Mesenchymal stem cell (in vitro differentiated cells and primary cell): ENCODE measurements around the gene KDM7A.
A peak's percentile ranks its signal among the peaks of the same experiment; 100 is the strongest.

Experiments used
- DNase-seq: peaks from one replicate; pipeline ENCODE4 v3.0.0-alpha.2; 2013
- H2AFZ ChIP-seq: one replicate; pipeline ENCODE4 v1.6.1; 2013; ENCODE audit warnings: low read depth, mild to moderate bottlenecking, control low read depth, inconsistent platforms, low read length, moderate library complexity
- H2AK5ac ChIP-seq: 2 replicates; pipeline ENCODE4 v1.6.1; 2013; ENCODE audit warnings: low read length, moderate library complexity, mild to moderate bottlenecking, inconsistent platforms; ENCODE audit not compliant: severe bottlenecking
- H2BK120ac ChIP-seq: one replicate; pipeline ENCODE4 v1.6.1; 2013; ENCODE audit warnings: low read depth, mild to moderate bottlenecking, inconsistent platforms, low read length, moderate library complexity
- H2BK12ac ChIP-seq, 2 experiments: one replicate each; pipeline ENCODE4 v1.6.1; 2013; ENCODE audit warnings: inconsistent platforms in 2 of 2, low read length in 2 of 2, mild to moderate bottlenecking in 2 of 2, moderate library complexity in 2 of 2, control low read depth in 1 of 2
- H2BK15ac ChIP-seq: one replicate; pipeline ENCODE4 v1.6.1; 2013; ENCODE audit warnings: mild to moderate bottlenecking, low read depth, inconsistent platforms; ENCODE audit not compliant: poor library complexity, severe bottlenecking
- H2BK5ac ChIP-seq: 2 replicates; pipeline ENCODE4 v1.6.1; 2013; ENCODE audit warnings: low read depth, mild to moderate bottlenecking, low read length, control low read depth, inconsistent platforms; ENCODE audit not compliant: poor library complexity, severe bottlenecking
- H3K14ac ChIP-seq, 2 experiments: one replicate each; pipeline ENCODE4 v1.6.1; 2013; ENCODE audit warnings: inconsistent platforms in 2 of 2, low read length in 2 of 2, control low read depth in 1 of 2, mild to moderate bottlenecking in 1 of 2, moderate library complexity in 1 of 2
- H3K18ac ChIP-seq, 2 experiments: one replicate each; pipeline ENCODE4 v1.6.1; 2013; ENCODE audit warnings: inconsistent platforms in 2 of 2, low read length in 2 of 2, control low read depth in 1 of 2, low read depth in 1 of 2, mild to moderate bottlenecking in 1 of 2
- H3K23ac ChIP-seq, 2 experiments: one replicate each; pipeline ENCODE4 v1.6.1; 2013; ENCODE audit warnings: inconsistent platforms in 2 of 2, low read length in 2 of 2, mild to moderate bottlenecking in 2 of 2, moderate library complexity in 2 of 2, control low read depth in 1 of 2
- H3K27ac ChIP-seq: 2 replicates; pipeline ENCODE4 v1.5.1; 2013; ENCODE audit warnings: mild to moderate bottlenecking, moderate library complexity, low read length, control low read depth, inconsistent platforms; ENCODE audit not compliant: poor library complexity, severe bottlenecking
- H3K27me3 ChIP-seq, 2 experiments: 2 replicates each; pipeline versions ENCODE4 v1.6.1 to v1.7.0; 2013; ENCODE audit warnings: low read length in 2 of 2, mild to moderate bottlenecking in 2 of 2, moderate library complexity in 2 of 2, control low read depth in 1 of 2, inconsistent platforms in 1 of 2; ENCODE audit not compliant: control insufficient read depth in 1 of 2, insufficient read depth in 1 of 2
- H3K36me3 ChIP-seq, 2 experiments: 2 replicates each; pipeline versions ENCODE4 v1.6.1 to v1.7.0; 2013; ENCODE audit warnings: low read length in 2 of 2, control low read depth in 1 of 2, inconsistent platforms in 1 of 2, low read depth in 1 of 2, mild to moderate bottlenecking in 1 of 2; ENCODE audit not compliant: insufficient read depth in 2 of 2, control insufficient read depth in 1 of 2
- H3K4ac ChIP-seq, 2 experiments: one replicate each; pipeline ENCODE4 v1.6.1; 2013; ENCODE audit warnings: inconsistent platforms in 2 of 2, low read length in 2 of 2, mild to moderate bottlenecking in 2 of 2, moderate library complexity in 2 of 2, control low read depth in 1 of 2, low read depth in 1 of 2
- H3K4me1 ChIP-seq: 2 replicates; pipeline ENCODE4 v1.6.1; 2013; ENCODE audit warnings: low read depth, low read length, control low read depth; ENCODE audit not compliant: control insufficient read depth, insufficient read depth
- H3K4me2 ChIP-seq: 2 replicates; pipeline ENCODE4 v1.6.1; 2013; ENCODE audit warnings: low read length, mild to moderate bottlenecking, inconsistent platforms; ENCODE audit not compliant: poor library complexity, severe bottlenecking
- H3K4me3 ChIP-seq, 2 experiments: 2 replicates each; pipeline versions ENCODE4 v1.5.1 to v1.7.0; 2013; ENCODE audit warnings: low read length in 2 of 2, mild to moderate bottlenecking in 2 of 2, control low read depth in 1 of 2, low read depth in 1 of 2; ENCODE audit not compliant: insufficient read depth in 1 of 2
- H3K79me1 ChIP-seq: replicated peaks from 2 replicates; pipeline ENCODE4 v1.6.1; 2013; ENCODE audit warnings: mild to moderate bottlenecking, control low read depth, low read length, inconsistent platforms; ENCODE audit not compliant: poor library complexity, severe bottlenecking
- H3K9ac ChIP-seq: 2 replicates; pipeline ENCODE4 v1.7.0; 2013; ENCODE audit warnings: mild to moderate bottlenecking, low read length, moderate library complexity
- H3K9me3 ChIP-seq: 2 replicates; pipeline ENCODE4 v1.7.0; 2013; ENCODE audit warnings: mild to moderate bottlenecking, low read length; ENCODE audit not compliant: control insufficient read depth
- H4K8ac ChIP-seq: one replicate; pipeline ENCODE4 v1.6.1; 2013; ENCODE audit warnings: inconsistent platforms, mild to moderate bottlenecking, low read length, moderate library complexity
- H4K91ac ChIP-seq: one replicate; pipeline ENCODE4 v1.6.1; 2013; ENCODE audit warnings: mild to moderate bottlenecking, low read length, inconsistent platforms
- WGBS: methylation state at CpG from one replicate; pipeline ENCODE4 v1.1.7; 2013; ENCODE audit warnings: mixed read lengths; 5-methylcytosine and 5-hydroxymethylcytosine counted together

KDM7A gene

DNA sequence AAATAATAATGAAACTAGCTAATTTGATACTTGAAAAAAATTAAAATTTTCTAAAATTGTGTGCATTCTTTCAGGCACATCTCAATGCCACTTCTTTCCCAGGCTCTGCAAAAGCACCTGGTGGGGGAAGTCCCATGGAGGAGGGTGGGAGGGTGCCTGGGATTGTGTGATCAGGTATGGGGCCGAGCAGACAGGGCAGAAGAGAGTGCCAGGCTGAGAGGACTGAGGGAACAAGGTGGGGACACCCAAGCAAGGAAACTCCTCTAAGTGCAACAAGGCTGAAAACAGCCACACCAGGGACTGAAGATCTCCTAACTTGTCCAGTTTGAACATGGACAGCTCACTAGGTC lies 127.8 kb downstream of the KDM7A start:
- H3K27ac ChIP-seq: no peak overlapping the region
- peaks cover 4% of the 10 kb centered on the region for H3K4me1 ChIP-seq
- no peak overlapping the region for H4K8ac ChIP-seq
- H3K9me3 ChIP-seq: no peaks in the 10 kb centered on the region
- H2AK5ac ChIP-seq: no peak overlapping the region
- no peak overlapping the region for H3K18ac ChIP-seq
- H3K9ac ChIP-seq: no peak overlapping the region
- H4K91ac ChIP-seq: no peak overlapping the region
- no peak overlapping the region for H3K4me2 ChIP-seq
- no peaks in the 10 kb centered on the region for H3K27me3 ChIP-seq
- WGBS: 75% methylated on average over 1 of the region's 1 CpG
- no peak overlapping the region for H3K4ac ChIP-seq
- H2BK15ac ChIP-seq: no peak overlapping the region
- H2BK12ac ChIP-seq: no peak overlapping the region
- no peak overlapping the region for H3K14ac ChIP-seq
- no peak overlapping the region for H2BK120ac ChIP-seq
- no peak overlapping the region for H2BK5ac ChIP-seq
- peak overlapping the region in 1 of 2 experiments; percentile 64 for H3K23ac ChIP-seq
- no peak for DNase-seq
- peaks cover 0 to 43% of the 10 kb centered on the region in 2 experiments for H3K36me3 ChIP-seq
- H3K79me1 ChIP-seq: peaks cover 11% of the 10 kb centered on the region
- H2AFZ ChIP-seq: no peak overlapping the region
- no peak overlapping the region for H3K4me3 ChIP-seq

DNA sequence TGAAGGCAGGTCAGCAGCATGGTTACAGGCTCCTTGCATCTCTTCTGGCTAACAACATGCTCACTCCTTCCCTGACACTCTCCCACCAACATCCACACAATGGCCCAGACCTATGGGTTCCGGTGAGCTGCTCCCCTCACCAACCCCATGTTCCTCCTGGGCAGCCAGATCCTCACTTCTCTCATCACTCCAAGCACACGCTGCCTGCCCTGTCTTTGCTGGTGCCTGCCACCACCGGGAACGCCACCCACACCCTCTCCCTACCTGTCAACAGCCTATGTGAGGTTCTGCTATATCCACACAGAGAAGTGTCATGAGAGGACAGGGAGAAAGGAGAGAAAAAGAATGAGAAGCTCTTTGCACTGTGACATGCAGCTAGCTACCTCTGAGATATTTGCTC lies 128.6 kb downstream of the KDM7A start:
- Histone ChIP-seq H3K23ac (no peak overlapping the region), H3K4me3 (no peak overlapping the region), H3K9me3 (no peaks in the 10 kb centered on the region), H3K4me2 (no peak overlapping the region), H2AK5ac (no peak overlapping the region), H2BK15ac (no peak overlapping the region), H2BK120ac (no peak overlapping the region), H4K91ac (peak overlapping the region; percentile 0), H3K79me1 (peaks cover 11% of the 10 kb centered on the region), H3K4ac (no peak overlapping the region), H2BK5ac (no peak overlapping the region), H3K9ac (no peak overlapping the region), H3K27me3 (no peaks in the 10 kb centered on the region), H3K14ac (no peak overlapping the region), H3K4me1 (peaks cover 4% of the 10 kb centered on the region), H3K27ac (no peak overlapping the region), H3K18ac (no peak overlapping the region), H2BK12ac (no peak overlapping the region), H4K8ac (no peak overlapping the region), H3K36me3 (peaks cover 0 to 34% of the 10 kb centered on the region in 2 experiments), H2AFZ (no peak overlapping the region)
- DNase-seq: no peak
- 100% methylated on average over 2 of the region's 4 CpGs for WGBS

DNA sequence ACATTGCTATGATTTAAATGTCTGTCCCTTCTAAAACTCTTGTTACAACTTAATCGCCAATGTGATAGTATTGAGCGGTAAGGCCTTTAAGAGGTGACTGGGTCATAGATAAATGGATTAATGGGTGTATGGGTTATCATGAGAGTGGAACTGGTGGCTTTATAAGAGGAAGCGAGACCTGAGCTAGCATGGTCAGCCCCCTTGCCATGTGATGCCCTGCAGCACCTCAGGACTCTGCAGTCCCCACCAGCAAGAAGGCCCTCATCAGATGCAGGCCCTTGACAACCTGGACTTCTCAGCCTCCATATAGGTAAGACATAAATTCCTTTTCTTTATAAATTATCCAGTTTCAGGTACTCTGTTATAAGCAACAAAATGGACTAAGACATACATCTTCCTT lies 129.6 kb downstream of the KDM7A start:
- H3K9me3 ChIP-seq: no peaks in the 10 kb centered on the region
- no peak overlapping the region for H3K9ac ChIP-seq
- H2BK15ac ChIP-seq: no peak overlapping the region
- H2BK5ac ChIP-seq: no peak overlapping the region
- H2AFZ ChIP-seq: no peak overlapping the region
- H3K14ac ChIP-seq: no peak overlapping the region
- 94% methylated on average over 3 of the region's 3 CpGs for WGBS
- H3K4me3 ChIP-seq: no peak overlapping the region
- no peak overlapping the region for H2BK12ac ChIP-seq
- H3K23ac ChIP-seq: no peak overlapping the region
- H3K4me1 ChIP-seq: peaks cover 6% of the 10 kb centered on the region
- H2AK5ac ChIP-seq: no peak overlapping the region
- H3K18ac ChIP-seq: no peak overlapping the region
- H4K8ac ChIP-seq: no peak overlapping the region
- peaks cover 0 to 31% of the 10 kb centered on the region in 2 experiments for H3K36me3 ChIP-seq
- no peak overlapping the region for H4K91ac ChIP-seq
- H3K4me2 ChIP-seq: no peak overlapping the region
- no peak overlapping the region for H3K27ac ChIP-seq
- no peak for DNase-seq
- H3K79me1 ChIP-seq: peaks cover 11% of the 10 kb centered on the region
- no peaks in the 10 kb centered on the region for H3K27me3 ChIP-seq
- H2BK120ac ChIP-seq: no peak overlapping the region
- no peak overlapping the region for H3K4ac ChIP-seq

DNA sequence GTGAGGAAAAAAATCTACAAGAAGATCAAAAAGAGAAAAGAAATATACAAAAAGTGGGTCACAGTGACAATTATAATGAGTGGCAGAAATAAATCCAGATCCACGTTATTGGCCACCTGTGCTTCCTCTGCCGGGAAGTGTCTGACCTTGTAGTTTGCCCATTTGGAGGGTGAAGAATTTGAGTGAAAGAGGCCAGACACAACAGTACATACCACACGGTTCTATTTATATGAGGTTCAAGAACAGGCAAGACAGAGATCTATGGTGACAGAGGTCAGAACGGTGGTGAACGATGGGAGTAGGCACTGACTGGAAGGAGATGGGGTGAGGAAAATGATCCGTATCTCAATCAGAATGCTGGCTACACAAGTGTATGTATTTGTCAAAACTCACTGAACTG lies 131.1 kb downstream of the KDM7A start:
- WGBS: 86% methylated on average over 6 of the region's 6 CpGs
- no peak overlapping the region for H2AK5ac ChIP-seq
- H3K36me3 ChIP-seq: peaks cover 0 to 36% of the 10 kb centered on the region in 2 experiments
- no peak overlapping the region for H3K27ac ChIP-seq
- no peak overlapping the region for H2BK5ac ChIP-seq
- H2BK120ac ChIP-seq: no peak overlapping the region
- no peaks in the 10 kb centered on the region for H3K27me3 ChIP-seq
- no peak overlapping the region for H2BK12ac ChIP-seq
- H3K79me1 ChIP-seq: peaks cover 11% of the 10 kb centered on the region
- no peak overlapping the region for H3K9ac ChIP-seq
- H2AFZ ChIP-seq: no peak overlapping the region
- no peak overlapping the region for H3K4ac ChIP-seq
- H2BK15ac ChIP-seq: no peak overlapping the region
- H3K4me1 ChIP-seq: peaks cover 7% of the 10 kb centered on the region
- H3K4me3 ChIP-seq: no peak overlapping the region
- no peak overlapping the region for H4K91ac ChIP-seq
- H3K14ac ChIP-seq: no peak overlapping the region
- H3K18ac ChIP-seq: no peak overlapping the region
- no peak overlapping the region for H3K23ac ChIP-seq
- H4K8ac ChIP-seq: no peak overlapping the region
- no peak overlapping the region for H3K4me2 ChIP-seq
- no peaks in the 10 kb centered on the region for H3K9me3 ChIP-seq
- no peak for DNase-seq
